Keratinocyte (primary cell): ENCODE results near the gene MAP1LC3B2. TPM values are rescaled to one million over a fixed set of nuclear protein-coding genes. Genes with fewer than 3 reads are reported as not detected.

ENCODE experiments used
- DNase-seq: peaks from one replicate; pipeline ENCODE4 v3.0.0-alpha.2; 2011; ENCODE audit warnings: low read depth, missing footprints, low spot score
- FAIRE-seq: peaks from 2 replicates; lab custom pipeline; 2011; peaks lifted over from hg19 to GRCh38; lab: Jason Lieb, UNC
- H2AFZ ChIP-seq: 2 replicates; pipeline ENCODE4 v1.6.0; 2012; ENCODE audit warnings: low read length, control low read depth, inconsistent platforms; ENCODE audit not compliant: control insufficient read depth
- H3K27ac ChIP-seq: 2 replicates; pipeline ENCODE4 v1.5.1; 2011; ENCODE audit warnings: low read length; ENCODE audit not compliant: control insufficient read depth, insufficient read depth
- H3K27me3 ChIP-seq: 3 replicates; pipeline ENCODE4 v1.6.0; 2011; ENCODE audit warnings: low read length; ENCODE audit not compliant: control insufficient read depth, insufficient read depth; ENCODE audit errors: extremely low read depth
- H3K36me3 ChIP-seq, 2 experiments: 2 replicates in 1 of 2; 3 replicates in 1 of 2; pipeline ENCODE4 v1.5.1; 2011; ENCODE audit warnings: low read length in 2 of 2, mild to moderate bottlenecking in 1 of 2; ENCODE audit not compliant: control insufficient read depth in 2 of 2, insufficient read depth in 2 of 2; ENCODE audit errors: extremely low read depth in 1 of 2
- H3K4me1 ChIP-seq: 3 replicates; pipeline ENCODE4 v1.5.1; 2011; ENCODE audit warnings: low read length; ENCODE audit not compliant: control insufficient read depth, insufficient read depth; ENCODE audit errors: extremely low read depth
- H3K4me2 ChIP-seq: 3 replicates; pipeline ENCODE4 v1.6.0; 2011; ENCODE audit warnings: low read depth, low read length; ENCODE audit not compliant: control insufficient read depth, insufficient read depth; ENCODE audit errors: extremely low read depth
- H3K4me3 ChIP-seq, 3 experiments: fragments of 200-600 bp in 1 of 3; sonication (generic) in 1 of 3; 2 replicates in 2 of 3; 3 replicates in 1 of 3; pipeline ENCODE4 v1.5.1; 2011 to 2016; ENCODE audit warnings: low read length in 3 of 3, mild to moderate bottlenecking in 3 of 3, control low read depth in 2 of 3, inconsistent platforms in 1 of 3, low read depth in 1 of 3, mixed read lengths in 1 of 3, mixed run types in 1 of 3, moderate library complexity in 1 of 3; ENCODE audit not compliant: control insufficient read depth in 2 of 3, insufficient read depth in 2 of 3; ENCODE audit errors: extremely low read depth in 1 of 3
- H3K79me2 ChIP-seq: 2 replicates; pipeline ENCODE4 v1.6.0; 2012; ENCODE audit warnings: low read length; ENCODE audit not compliant: control insufficient read depth, insufficient read depth
- H3K9ac ChIP-seq: 3 replicates; pipeline ENCODE4 v1.6.0; 2011; ENCODE audit warnings: low read length; ENCODE audit not compliant: control insufficient read depth, insufficient read depth; ENCODE audit errors: extremely low read depth
- H3K9me1 ChIP-seq: 3 replicates; pipeline ENCODE4 v1.6.0; 2011; ENCODE audit warnings: low read length; ENCODE audit not compliant: control insufficient read depth, insufficient read depth; ENCODE audit errors: extremely low read depth
- H3K9me3 ChIP-seq: 2 replicates; pipeline ENCODE4 v1.5.1; 2012; ENCODE audit warnings: low read depth, low read length; ENCODE audit not compliant: control insufficient read depth
- H4K20me1 ChIP-seq: 3 replicates; pipeline ENCODE4 v1.6.0; 2011; ENCODE audit warnings: low read length; ENCODE audit not compliant: control insufficient read depth, insufficient read depth; ENCODE audit errors: extremely low read depth
- CTCF ChIP-seq, 3 experiments: IDR thresholded peaks in 1 of 3; conservative IDR thresholded peaks in 1 of 3; optimal IDR thresholded peaks in 1 of 3; 2 replicates in 2 of 3; 3 replicates in 1 of 3; pipeline versions ENCODE3 to v1.5.1; 2011; ENCODE audit warnings: low read length in 3 of 3, mild to moderate bottlenecking in 3 of 3, moderate library complexity in 2 of 3, control low read depth in 1 of 3, inconsistent platforms in 1 of 3; ENCODE audit not compliant: insufficient read depth in 2 of 3; ENCODE audit errors: extremely low read depth in 1 of 3
- EZH2 ChIP-seq: IDR thresholded peaks from one replicate; pipeline ENCODE4 v1.6.1; 2012; ENCODE audit warnings: inconsistent platforms, mild to moderate bottlenecking, low read length, moderate library complexity
- dilution Hi-C: fragments of 300-500 bp; cut with MboI; formaldehyde crosslinking; loops from one replicate; pipeline ENCODE4 v1.7.0; 2020; ENCODE audit warnings: low sequenced_read_pairs; ENCODE audit not compliant: extremely low pct_ligation_motif_present
- polyA plus RNA-seq, 5 experiments: library from polyadenylated mRNA; depleted of rRNA in 3 of 5; stranded (reverse) in 3 of 5; stranded (forward) in 1 of 5; unstranded in 1 of 5; fragments of >200 nt; gene quantifications; 1 replicate in 1 of 5; 2 replicates in 3 of 5; 3 replicates in 1 of 5; pipeline versions ENCODE4 v1.2.1 to v1.2.3, GENCODE V29; 2011 to 2012; ENCODE audit warnings: missing spikeins in 2 of 5, low read depth in 1 of 5, low replicate concordance in 1 of 5

The MAP1LC3B2 gene
- polyA plus RNA-seq, 1 donor (not counting 4 experiments of a cell fraction or from before 2014, with no cell fraction given) = 6.0 TPM

GRCh38 chr12:116551619-116551951 is 7.6 kb upstream of the MAP1LC3B2 start:
- FAIRE-seq = no peak
- DNase-seq = no peak
- TF ChIP-seq CTCF (optimal IDR thresholded peaks at IDR 0.05 in 1 of 3, IDR thresholded peaks at IDR 0.05 in 1 of 3, conservative IDR thresholded peaks at IDR 0.05 in 1 of 3; ENCODE audit: extremely low read depth in 1 of 3, insufficient read depth in 2 of 3, low read length in 3 of 3) (no peak), EZH2 (no peak)
- Histone ChIP-seq H3K4me3 (no peak overlapping the region), H3K27me3 (no peaks in the 10 kb centered on the region), H3K9ac (no peak overlapping the region), H3K79me2 (no peaks in the 10 kb centered on the region), H3K36me3 (no peaks in the 10 kb centered on the region), H3K27ac (no peak overlapping the region), H2AFZ (no peak overlapping the region), H3K4me1 (peaks cover 5% of the 10 kb centered on the region), H3K9me3 (no peaks in the 10 kb centered on the region), H3K4me2 (no peak overlapping the region), H3K9me1 (no peaks in the 10 kb centered on the region), H4K20me1 (no peaks in the 10 kb centered on the region)
- dilution Hi-C loops = no loop called here

- Histone ChIP-seq H3K9me3 (no peaks in the 10 kb centered on the region), H3K36me3 (no peaks in the 10 kb centered on the region), H3K9ac (no peak overlapping the region), H4K20me1 (no peaks in the 10 kb centered on the region), H3K9me1 (no peaks in the 10 kb centered on the region), H3K4me2 (no peak overlapping the region), H3K4me1 (peaks cover 5% of the 10 kb centered on the region), H3K4me3 (no peak overlapping the region), H3K79me2 (no peaks in the 10 kb centered on the region), H3K27ac (no peak overlapping the region), H2AFZ (no peak overlapping the region), H3K27me3 (no peaks in the 10 kb centered on the region)
- TF ChIP-seq CTCF (optimal IDR thresholded peaks at IDR 0.05 in 1 of 3, IDR thresholded peaks at IDR 0.05 in 1 of 3, conservative IDR thresholded peaks at IDR 0.05 in 1 of 3; ENCODE audit: extremely low read depth in 1 of 3, insufficient read depth in 2 of 3, low read length in 3 of 3) (no peak), EZH2 (no peak)
- dilution Hi-C loops = no loop called here
- no peak for FAIRE-seq
- no peak for DNase-seq
Measured at GRCh38 chr12:116551952-116552772, 7.0 kb upstream of the MAP1LC3B2 start.
